CD4-positive, alpha-beta T cell treated with Interleukin-10 for 1 hour (primary cell): Measurements from ENCODE around the gene COL6A1.
"Not testable (repeated sequence)": the region's sequence is repeated elsewhere in the genome, so short reads cannot be mapped to it uniquely, and the experiment has no call there.

Experiments
- DNase-seq: peaks from one replicate; pipeline ENCODE4 v3.0.0-alpha.2; 2020

COL6A1 gene

DNA sequence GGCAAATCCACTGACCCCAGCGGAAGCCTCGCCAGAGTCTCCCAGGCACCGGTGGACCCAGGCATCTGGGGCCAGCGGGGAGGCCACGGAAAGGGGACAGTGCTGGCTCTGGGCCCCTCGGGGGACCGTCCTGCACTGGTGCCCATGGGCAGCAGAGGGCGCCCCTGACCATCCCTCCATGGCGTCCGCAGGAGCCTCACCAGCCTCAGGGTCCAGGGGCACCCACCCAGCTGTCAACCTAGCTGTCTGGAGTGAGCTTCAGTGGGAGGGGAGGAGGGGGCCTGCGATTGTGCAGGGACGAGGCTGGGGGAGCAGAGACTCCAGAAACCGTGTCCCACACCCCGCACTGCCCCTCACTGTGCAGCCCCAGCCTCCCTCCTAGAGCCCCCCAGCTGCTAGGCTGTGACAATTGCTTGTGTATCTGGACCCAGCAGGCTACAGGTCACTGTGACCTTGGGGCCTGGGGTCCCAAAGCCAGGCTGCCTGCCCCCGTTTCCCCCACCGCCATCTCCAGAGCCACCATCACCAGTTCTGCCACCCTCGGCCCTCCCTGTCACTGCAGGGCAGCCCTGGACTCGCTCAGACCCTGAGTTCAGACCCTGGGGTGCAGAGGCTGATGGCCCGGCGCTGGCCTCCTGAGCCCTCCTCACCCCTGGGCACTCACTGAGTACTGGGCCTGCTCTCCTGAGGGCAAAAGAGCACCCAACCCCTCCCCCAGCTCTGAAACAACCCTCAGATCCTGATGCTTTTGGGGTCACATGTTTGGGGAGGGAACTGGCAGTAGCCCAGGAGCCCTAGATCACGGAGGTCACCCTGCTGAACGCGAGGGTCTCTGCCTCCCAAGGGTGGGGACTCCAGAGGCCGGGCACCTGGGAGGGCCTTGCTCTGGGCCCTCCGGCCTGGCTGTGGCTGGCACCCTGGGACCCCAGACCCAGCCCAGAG, 10.6 kb upstream of the COL6A1 start:
- DNase-seq: peak; percentile 43

DNA sequence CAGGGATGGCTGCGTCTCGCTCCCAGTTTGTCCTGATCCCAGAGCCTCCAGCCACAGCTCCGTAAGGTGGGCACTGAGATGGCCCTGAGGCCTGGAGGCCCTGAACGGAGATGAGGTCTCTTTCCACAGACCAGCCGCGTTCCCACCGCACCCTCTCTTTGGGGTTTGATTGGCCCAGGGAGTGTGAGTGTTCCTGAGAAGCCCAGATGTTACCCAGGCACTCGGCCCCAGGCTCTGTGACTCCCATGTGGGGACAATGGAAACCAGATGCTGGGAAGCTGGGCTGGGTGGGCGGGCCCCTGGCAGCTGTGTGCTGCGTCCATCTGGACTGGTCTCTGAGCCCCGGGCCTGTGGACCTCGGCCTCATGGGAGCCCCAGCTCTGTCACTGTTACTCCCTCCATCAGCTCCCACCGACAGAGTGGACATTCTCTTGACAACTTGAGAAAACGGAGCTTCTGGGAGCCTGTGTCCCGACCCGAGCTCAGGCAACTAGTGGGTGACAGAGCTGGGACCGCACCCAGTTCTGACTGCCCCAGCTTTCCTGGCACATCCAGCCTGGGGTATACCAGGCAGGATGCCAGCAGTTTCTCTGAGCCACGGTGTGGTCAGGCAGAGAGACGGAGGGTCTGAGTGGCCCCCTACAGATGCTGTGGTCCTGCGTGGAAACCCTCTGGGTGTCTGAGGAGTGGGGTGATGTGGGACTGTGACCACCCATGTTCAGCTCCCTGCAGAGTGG, 9.8 kb upstream of the COL6A1 start:
- no peak for DNase-seq

DNA sequence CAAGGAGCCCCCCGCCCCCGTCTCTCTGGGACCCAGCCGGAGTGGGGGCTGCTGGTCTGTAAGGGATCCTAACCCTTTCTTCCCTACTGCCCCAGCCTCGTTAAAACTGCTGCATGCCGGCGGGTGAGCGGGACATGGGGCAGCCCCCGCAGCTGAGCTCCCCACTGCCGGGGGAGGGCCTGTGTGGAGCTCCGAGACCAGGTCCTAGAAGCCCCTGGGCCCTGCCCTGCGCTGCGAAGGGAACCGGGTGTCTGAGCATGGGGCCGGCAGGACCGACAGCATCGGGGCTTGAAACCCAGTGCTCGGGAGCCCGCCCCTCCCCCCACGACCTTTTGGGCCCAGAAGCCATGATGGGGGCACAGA, 9.2 kb upstream of the COL6A1 start:
- DNase-seq: no peak

DNA sequence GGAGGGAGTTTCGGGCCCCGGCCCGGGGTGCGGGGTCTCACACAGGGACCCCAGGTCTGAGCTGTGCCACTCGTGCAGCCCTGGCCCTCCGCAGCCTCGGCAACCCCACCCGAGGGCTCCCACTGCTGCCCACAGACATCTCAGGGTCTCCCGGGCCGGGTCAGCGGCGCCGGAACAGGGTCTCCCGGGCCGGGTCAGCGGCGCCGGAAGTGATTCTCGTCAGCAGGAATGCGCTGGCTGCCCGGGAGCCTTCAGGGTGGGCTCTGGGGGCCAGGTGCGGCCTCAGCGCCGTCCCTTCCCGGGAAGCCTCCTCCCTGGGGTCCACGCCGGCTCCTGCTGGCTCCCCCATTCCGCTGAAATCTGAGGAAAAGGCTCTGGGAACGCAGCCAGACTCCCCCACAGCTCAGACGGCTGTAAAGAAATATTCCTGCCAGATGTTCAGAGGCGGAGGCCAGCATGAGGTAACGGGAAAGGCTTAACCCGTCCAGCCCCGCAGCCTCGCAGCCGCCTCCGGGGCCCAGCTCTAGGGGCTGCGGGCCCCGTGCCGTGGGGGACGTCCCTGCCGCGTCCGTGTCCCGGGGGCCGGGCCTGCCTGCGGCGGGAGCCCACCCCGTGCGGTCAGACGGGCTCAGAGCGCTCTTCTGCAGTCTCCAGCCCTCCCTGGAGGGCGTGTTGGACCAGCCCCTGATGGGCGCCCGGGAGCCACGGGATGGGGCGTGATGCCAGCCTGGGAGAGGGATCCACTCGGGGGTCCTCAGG, 8.7 kb upstream of the COL6A1 start:
- no peak for DNase-seq

DNA sequence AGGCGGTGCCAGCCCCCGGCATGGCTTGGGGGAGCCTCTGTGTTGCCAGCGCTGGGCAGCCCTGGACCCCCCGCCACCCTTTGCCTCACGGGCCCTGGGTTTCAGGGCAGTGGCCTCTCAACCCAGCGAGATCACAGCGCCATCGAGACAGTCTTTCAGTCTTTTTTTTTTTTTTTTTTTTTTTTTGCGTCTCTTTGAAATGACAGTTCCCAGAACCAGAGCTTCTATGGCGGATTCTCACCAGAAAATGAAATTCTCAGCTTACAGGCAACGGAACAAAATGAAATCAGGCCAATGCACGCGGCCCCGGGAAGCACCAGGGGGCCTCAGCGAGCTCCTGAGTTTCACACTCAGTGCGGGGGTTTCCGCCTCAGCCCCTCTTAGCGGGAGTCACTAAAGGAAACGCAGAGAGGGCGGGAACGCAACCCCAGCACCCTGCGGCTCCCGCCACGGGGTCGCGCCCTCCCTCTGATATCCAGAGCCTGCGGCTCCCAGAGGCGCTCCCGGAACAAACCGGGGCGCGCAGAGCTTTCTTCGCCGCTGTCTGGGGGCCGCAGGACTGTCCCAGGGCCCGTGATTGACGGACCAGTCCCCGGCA, 8.0 kb upstream of the COL6A1 start:
- peak; percentile 83 for DNase-seq

DNA sequence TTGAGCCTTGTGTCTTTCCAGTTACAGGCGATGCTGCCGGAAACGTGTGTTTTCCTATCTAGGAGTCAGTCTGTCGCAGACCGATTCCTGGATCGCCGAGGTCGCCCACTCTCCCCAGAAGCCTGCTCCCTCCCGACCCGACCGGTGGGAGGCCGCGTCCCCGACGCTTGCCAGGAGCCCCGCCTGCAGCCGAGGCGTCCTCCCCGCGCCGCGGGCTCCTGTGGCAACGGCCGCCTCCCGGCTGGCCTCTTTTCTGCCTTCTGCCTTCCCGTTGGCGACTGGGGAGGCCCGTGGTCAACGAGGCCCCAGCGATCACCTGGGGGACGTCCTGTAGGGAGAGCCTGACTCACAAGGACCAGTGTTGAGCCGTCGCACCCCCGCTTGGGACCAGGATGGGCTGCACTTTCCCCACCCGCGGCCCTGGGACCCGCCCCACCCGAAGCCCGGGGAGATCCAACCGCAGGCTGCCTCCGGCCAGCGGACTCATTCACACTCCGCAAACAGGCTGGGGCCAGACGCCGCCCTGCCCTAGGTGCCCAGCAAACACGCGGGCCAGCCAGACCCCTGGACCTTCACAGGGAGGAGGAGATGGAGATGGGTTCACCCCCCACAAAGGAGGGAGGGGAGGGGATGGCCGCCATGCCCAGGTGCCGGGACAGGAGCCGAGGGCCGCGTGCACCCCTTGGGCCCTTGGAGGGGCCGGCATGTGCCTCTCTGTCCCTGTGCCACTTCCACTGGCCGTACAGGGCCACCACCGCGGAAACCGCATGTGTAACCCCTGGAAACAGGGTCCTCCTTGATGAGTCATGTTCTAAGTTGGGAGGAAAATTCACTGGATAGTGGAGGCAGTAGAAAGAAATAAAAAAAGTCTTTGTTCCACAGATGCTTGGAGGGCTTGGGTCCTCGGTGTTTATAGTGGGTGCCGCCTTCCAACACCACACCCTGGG, 7.2 kb upstream of the COL6A1 start:
- DNase-seq: no peak

DNA sequence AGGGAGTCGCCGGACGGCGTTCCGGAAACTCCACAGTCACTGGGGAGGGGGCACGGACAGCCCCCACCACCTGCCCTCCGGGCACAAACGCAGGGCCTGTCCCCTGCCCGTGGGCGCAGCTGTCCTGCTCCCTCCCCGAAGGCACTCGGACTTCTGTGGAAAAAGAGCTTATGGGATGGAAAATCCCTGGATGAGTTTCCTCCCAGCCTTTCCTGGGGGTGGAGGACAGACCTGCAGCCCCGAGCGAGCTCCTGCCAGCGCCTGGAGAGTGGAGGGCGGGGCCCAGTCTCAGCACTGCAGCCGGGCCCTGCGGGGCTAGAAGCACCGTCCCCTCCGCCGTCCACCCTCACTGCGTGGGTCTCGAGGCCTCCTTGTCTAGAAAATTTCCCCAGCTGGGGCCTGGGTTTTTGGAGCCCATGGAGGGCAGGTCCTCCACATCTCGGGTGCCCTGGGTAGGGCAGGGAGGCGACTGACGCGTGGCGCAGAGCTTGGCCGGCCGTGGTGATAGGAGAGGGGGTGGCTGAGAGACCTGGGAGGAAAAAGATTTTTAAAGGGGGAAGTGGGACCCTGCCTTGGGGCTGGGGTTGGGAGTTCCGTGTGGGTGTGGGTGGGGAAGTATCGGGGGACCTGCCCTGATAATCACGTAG, 6.4 kb upstream of the COL6A1 start:
- DNase-seq: no peak

DNA sequence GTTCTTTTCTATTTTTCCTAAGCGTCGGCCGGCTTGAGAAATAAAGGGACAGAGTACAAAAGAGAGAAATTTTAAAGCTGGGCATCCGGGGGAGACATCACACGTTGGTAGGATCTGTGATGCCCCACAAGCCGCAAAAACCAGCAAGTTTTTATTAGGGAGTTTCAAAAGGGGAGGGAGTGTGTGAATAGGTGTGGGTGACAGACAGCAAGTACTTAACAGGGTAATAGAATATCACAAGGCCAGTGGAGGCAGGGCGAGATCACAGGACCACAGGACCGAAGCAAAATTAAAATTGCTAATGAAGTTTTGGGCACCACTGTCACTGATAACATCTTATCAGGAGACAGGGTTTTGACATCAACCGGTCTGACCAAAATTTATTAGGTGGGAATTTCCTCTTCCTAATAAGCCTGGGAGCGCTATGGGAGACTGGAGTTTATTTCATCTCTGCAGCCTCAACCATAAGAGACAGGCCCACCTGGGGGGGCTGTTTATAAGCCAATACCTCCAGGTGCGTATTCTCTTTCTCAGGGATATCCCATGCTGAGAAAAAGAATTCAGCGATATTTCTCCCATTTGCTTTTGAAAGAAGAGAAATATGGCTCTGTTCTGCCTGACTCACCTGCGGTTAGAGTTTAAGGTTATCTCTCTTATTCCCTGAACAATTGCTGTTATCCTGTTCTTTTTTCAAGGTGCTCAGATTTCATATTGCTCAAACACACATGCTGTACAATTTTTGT, 5.7 kb upstream of the COL6A1 start:
- DNase-seq: not testable (repeated sequence)

DNA sequence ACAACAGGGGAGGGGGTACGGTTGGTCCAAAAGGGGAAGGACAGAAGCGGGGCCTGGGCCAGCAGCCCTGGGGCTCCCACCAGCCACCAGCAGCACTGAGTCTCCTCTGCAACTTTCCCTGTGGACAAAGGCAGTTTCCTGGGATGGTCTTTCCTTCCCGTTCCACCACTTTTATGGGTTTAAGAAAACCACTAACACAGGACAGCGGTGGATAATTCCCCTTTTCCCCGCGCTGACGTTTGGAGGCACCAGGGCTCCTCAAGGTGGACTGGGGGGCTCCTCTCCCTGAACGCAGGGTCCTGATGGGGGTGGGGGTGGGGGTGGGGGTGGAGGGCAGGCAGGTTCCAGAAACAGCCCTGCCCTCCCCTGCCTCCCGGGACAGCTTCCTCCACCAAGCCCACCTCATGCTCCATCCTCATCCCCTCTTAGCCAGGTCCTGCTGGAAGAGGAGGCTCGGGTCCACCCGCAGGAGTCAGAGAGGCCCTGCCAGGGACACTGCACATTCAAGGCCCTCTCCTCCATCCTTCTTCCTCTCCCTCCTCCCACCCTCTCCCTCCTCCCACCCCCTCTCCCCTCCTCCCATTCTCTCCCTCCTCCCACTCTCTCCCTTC, 4.8 kb upstream of the COL6A1 start:
- no peak for DNase-seq

DNA sequence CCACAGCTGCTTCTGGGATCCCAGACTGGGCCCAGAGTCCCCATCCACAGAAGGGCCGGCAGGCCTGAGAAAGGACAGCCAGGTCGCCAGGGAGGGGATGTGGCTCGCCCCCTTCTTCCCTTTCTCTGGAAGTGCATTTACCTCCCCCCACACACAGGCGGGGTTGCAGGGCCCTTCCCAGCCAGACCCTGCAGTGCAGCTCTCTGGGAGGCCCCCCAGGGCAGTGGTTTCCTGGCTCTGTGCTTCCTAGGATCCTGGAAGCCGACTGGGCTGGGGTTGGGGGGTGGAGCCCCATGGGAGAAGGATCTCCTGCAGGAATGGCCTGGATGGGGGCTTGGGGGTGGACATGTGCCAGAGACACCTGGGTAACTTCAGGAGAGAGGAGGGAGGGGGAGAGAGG, 4.2 kb upstream of the COL6A1 start:
- no peak for DNase-seq

DNA sequence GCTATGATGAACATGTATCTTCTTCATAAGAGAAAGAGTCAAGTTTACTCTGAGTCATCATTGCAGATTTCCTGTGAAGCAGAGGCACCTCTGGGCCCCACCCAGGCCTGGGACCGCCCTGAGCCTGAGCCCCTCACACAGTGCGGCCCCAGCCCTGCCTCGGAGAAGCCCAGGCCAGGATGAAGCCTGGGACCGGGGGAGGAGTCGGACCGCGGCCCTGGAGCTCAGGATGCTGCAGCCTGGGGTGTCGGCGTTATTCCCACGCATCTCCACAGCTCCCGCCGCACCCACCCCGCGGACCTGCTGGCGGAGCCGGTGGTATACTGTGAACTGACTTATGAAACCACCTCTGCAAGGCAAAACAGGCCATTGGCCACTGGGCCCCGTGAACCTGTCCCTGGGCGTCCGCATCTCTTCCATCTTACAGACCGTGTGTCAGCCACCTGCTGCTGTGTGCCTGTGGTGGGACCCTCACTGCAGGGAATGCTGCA, 2.4 kb upstream of the COL6A1 start:
- no peak for DNase-seq

DNA sequence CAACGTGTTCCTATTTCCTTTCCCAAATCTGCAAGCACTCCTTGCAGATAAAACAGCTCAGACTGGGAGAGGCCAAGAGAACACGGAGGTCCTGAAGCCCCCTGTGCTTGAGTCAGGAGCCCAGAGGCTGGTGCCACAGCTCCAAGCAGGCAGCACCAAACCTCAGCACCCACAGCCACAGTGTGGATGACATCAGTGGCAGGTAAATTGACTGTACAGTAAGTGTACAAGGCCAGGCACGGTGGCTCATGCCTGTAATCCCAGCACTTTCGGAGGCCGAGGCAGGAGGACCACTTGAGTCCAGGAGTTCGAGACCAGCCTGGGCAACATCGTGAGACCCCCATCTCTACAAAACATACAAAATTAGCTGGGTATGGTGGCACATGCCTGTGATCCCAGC, 1.9 kb upstream of the COL6A1 start:
- no peak for DNase-seq

DNA sequence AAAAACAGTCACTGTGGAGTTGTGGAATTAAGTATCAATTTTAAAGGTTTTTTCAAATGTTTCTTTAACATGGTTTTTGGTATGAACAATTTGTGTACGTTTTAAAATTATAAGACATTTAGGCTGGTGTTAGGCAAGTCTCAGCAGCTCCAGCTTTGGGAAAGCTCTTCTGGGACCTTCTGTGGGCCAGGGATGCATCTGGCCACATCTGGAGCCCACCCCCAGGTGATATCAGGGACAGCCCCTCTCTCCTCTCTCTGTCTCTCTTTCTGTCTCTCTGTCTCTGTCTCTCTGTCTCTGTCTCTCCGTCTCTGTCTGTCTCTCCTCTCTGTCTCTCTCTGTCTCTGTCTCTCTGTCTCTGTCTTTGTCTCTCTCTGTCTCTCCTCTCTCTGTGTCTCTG, 1.3 kb upstream of the COL6A1 start:
- DNase-seq: no peak

DNA sequence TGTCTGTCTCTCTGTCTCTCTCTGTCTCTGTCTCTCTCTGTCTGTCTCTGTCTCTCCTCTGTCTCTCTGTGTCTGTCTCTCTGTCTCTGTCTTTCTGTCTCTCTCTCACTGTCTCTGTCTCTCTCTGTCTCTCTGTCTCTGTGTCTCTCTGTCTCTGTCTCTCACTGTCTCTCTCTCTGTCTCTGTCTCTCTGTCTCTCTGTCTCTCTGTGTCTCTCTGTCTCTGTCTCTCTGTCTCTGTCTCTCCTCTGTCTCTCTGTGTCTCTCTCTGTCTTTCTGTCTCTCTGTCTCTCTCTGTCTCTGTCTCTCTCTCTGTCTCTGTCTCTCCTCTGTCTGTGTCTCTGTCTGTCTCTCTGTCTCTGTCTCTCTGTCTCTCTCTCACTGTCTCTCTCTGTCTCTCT, 873 bp upstream of the COL6A1 start:
- DNase-seq: no peak

DNA sequence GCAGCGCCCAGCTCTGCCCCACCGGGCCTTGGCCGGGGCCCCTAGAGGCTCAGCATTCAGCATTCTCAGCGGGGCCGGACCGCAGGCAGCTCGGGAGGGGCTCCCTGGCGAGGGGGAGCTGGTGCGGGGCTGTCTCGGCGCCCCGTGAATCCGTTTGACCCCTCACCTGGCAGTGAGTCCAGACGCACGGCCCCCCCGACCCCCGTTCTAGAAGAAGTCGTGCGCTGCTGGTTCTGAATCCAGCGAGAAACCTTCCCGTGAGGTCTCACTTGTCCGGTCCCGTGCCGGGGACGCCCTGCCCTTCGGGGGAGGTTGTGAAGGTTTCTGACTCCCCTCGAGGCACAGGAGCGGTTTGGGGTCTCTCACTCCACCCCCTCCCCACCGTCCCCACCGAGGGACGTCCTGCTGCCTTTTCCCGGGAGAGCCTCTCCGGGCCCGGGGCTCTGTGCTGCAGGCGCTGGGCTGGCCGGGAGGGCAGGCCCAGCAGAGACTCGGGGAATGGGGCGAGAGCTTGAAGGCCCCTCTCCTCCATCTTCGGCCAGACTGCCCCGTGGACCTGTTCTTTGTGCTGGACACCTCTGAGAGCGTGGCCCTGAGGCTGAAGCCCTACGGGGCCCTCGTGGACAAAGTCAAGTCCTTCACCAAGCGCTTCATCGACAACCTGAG, 655 bp downstream of the COL6A1 start:
- no peak for DNase-seq

DNA sequence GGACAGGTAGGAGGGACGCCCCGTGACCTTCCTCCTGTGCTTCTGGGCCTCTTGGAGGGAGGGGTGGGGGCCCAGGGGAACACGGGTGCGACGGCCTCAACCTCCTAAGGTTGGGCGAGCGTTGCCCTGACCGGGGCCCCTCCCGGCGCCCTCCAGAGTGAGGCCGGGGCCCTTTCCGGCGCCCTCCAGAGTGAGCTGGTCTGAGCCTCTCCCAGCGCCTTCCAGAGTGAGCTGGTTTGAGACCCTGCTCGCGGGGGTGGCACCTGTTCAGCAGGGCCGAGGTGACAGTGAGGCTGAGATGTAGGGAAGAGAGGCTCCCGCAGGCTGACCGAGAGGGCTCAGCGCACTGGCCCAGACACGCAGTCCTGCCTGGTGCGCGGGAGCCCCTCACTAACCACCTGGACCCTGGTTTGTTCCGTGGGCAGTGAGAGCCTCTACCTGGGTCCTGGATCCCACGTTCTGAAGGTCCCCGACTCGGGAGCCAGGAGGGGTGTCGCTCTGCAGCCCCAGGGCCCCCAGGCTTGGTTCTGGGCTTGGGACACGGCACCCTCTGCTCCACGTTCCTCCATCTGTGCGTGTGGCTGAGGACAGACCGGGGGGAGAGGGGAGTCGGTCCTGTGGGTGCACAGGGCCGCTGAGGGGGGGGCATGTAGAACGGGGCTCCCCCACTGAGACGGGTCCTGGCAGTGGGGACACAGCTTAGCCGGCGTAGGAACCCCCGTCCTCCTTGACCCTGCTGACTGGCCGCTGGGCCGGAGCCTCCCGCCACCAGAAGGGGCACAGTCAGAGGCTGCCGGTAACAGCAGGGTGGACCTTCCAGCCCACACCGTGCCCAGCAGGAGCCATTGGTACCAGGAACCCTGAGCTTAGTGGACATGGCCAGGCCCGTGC, 1.4 kb downstream of the COL6A1 start:
- no peak for DNase-seq

DNA sequence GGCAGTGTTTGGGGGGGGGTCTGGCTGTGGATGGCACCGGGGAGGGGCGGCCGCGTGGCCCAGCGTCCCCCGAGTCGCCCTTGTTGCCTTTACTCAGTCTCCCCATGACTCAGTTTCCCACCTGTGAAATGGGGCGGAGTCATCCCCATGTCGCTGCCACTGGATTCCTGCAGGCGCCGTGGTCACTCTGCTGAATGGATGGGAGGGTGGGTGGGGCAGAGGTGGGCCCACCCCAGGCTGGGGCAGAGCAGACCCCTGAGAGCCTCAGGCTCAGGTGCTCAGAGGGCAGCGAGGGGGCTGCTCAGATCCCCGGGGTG, 2.0 kb downstream of the COL6A1 start:
- no peak for DNase-seq

DNA sequence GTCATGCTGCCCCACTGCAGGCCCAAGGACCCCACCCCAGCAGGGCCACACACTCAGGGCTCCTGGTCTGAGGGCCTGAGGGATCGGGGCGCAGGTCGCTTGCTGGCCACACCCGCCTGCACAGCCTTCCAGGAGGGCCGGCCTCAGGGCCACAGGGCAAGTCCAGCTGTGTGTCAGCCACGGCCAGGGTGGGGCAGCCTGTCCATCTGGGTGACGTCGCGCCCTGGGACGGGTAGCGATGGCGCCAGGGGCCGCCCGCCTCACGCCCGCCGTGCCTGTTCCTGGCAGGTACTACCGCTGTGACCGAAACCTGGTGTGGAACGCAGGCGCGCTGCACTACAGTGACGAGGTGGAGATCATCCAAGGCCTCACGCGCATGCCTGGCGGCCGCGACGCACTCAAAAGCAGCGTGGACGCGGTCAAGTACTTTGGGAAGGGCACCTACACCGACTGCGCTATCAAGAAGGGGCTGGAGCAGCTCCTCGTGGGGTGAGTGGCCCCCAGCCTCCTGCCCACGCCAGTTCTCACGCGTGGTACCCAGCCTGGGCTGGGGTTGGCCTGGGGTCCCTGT, 2.5 kb downstream of the COL6A1 start:
- DNase-seq: no peak
